Progenitor cell of endocrine pancreas (in vitro differentiated cells): Measurements from ENCODE around the gene POC1B. TPM values are rescaled to one million over a fixed set of nuclear protein-coding genes. Genes with fewer than 3 reads are reported as not detected.
A peak's percentile ranks its signal among the peaks of the same experiment; 100 is the strongest.

Experiments used
- DNase-seq: peaks from one replicate; pipeline ENCODE4 v3.0.0; 2021; ENCODE audit warnings: low spot score; ENCODE audit not compliant: unreplicated experiment
- H3K27ac Mint-ChIP-seq: 2 replicates; pipeline ENCODE4 v1.8.0; 2021; ENCODE audit warnings: mild to moderate bottlenecking, moderate library complexity, mixed read lengths
- H3K27me3 Mint-ChIP-seq: 2 replicates; pipeline ENCODE4 v1.8.0; 2021; ENCODE audit warnings: mixed read lengths
- H3K36me3 Mint-ChIP-seq: 2 replicates; pipeline ENCODE4 v1.8.0; 2022; ENCODE audit warnings: mixed read lengths; ENCODE audit not compliant: insufficient read depth
- H3K4me1 Mint-ChIP-seq: 2 replicates; pipeline ENCODE4 v1.8.0; 2021; ENCODE audit warnings: low read depth, mixed read lengths
- H3K4me3 Mint-ChIP-seq: 2 replicates; pipeline ENCODE4 v1.8.0; 2021; ENCODE audit warnings: low read depth, mild to moderate bottlenecking, moderate library complexity, mixed read lengths
- H3K9me3 Mint-ChIP-seq: 2 replicates; pipeline ENCODE4 v1.8.0; 2021; ENCODE audit warnings: low read depth, mixed read lengths
- CTCF ChIP-seq: fragments of 200-600 bp; sonication (generic); IDR thresholded peaks from one replicate; pipeline ENCODE4 v1.5.0; 2021; ENCODE audit warnings: antibody characterized with exemption, mild to moderate bottlenecking; ENCODE audit not compliant: unreplicated experiment
- total RNA-seq: library from RNA; stranded (reverse); gene quantifications from 2 replicates; pipeline ENCODE4 v1.2.1, GENCODE V29; 2021

Gene POC1B
- total RNA-seq, 1 donor from 2014 or later = 34.4 TPM

- Mint-ChIP-seq H3K4me3 (no peak overlapping the region), H3K9me3 (no peaks in the 10 kb centered on the region), H3K27me3 (no peaks in the 10 kb centered on the region), H3K36me3 (peaks cover 1% of the 10 kb centered on the region), H3K4me1 (peaks cover 30% of the 10 kb centered on the region), H3K27ac (peak overlapping the region; percentile 8)
- DNase-seq = no peak
- TF ChIP-seq CTCF = no peak
These were observed 71.6 kb downstream of the POC1B start for GRCh38 chr12:89454080-89454848.

GRCh38 chr12:89453121-89453978, 72.5 kb downstream of the POC1B start:
- Mint-ChIP-seq H3K27ac (peak overlapping the region; percentile 60), H3K27me3 (no peaks in the 10 kb centered on the region), H3K9me3 (no peaks in the 10 kb centered on the region), H3K4me1 (peaks cover 30% of the 10 kb centered on the region), H3K36me3 (peaks cover 3% of the 10 kb centered on the region), H3K4me3 (no peak overlapping the region)
- DNase-seq = no peak
- no peak for TF ChIP-seq CTCF

GRCh38 chr12:89451841-89452251, 74.0 kb downstream of the POC1B start:
- DNase-seq = no peak
- Mint-ChIP-seq H3K4me3 (no peak overlapping the region), H3K4me1 (peaks cover 30% of the 10 kb centered on the region), H3K27ac (peak overlapping the region; percentile 72), H3K9me3 (no peaks in the 10 kb centered on the region), H3K27me3 (no peaks in the 10 kb centered on the region), H3K36me3 (peaks cover 8% of the 10 kb centered on the region)
- TF ChIP-seq CTCF = no peak

GRCh38 chr12:89450907-89451306, 74.9 kb downstream of the POC1B start:
- Mint-ChIP-seq H3K4me3 (no peak overlapping the region), H3K27ac (peak overlapping the region; percentile 79), H3K9me3 (no peaks in the 10 kb centered on the region), H3K4me1 (peaks cover 30% of the 10 kb centered on the region), H3K27me3 (no peaks in the 10 kb centered on the region), H3K36me3 (peaks cover 7% of the 10 kb centered on the region)
- TF ChIP-seq CTCF = no peak
- no peak for DNase-seq

GRCh38 chr12:89448951-89449371, 76.9 kb downstream of the POC1B start:
- peaks cover 23% of the 10 kb centered on the region for H3K4me1 Mint-ChIP-seq
- no peaks in the 10 kb centered on the region for H3K27me3 Mint-ChIP-seq
- no peak for TF ChIP-seq CTCF
- no peak for DNase-seq
- H3K36me3 Mint-ChIP-seq = peaks cover 18% of the 10 kb centered on the region
- H3K27ac Mint-ChIP-seq = no peak overlapping the region
- H3K9me3 Mint-ChIP-seq = peaks cover 4% of the 10 kb centered on the region
- H3K4me3 Mint-ChIP-seq = no peak overlapping the region
